HepG2 (cell line): ENCODE measurements around the gene SDC1. TPM values are rescaled to one million over a fixed set of nuclear protein-coding genes. Genes with fewer than 3 reads are reported as not detected.

ENCODE experiments used
- ATAC-seq: fragments of 200-7000 bp; cut with Tn5 transposase; 3 replicates; pipeline ENCODE4 v1.9.1; 2020; ENCODE audit warnings: mild to moderate bottlenecking, moderate library complexity
- BruUV-seq: library from RNA; stranded (reverse); fragments of 400-500 nt; replicated peaks from 2 replicates; lab custom pipeline; 2021; lab: Mats Ljungman, UMichigan
- CTCF ChIA-PET: fragments of 300-600 bp; formaldehyde crosslinking; extraction: SDS; loops from one replicate; lab custom pipeline; 2021; ENCODE audit warnings: low total read pairs, inconsistent platforms, low intra/inter-chr PET ratio; lab: Yijun Ruan, JAX
- POLR2A ChIA-PET: fragments of 350-600 bp; sonication (Branson Sonifier 250); formaldehyde crosslinking; loops from one replicate; lab custom pipeline; 2020; ENCODE audit warnings: antibody characterized with exemption, inconsistent platforms; lab: Yijun Ruan, JAX
- DNase-seq: peaks from one replicate; pipeline ENCODE4 v3.0.0-alpha.2; 2015; ENCODE audit warnings: low spot score
- FAIRE-seq: peaks from 3 replicates; lab custom pipeline; 2011; peaks lifted over from hg19 to GRCh38; lab: Jason Lieb, UNC
- H2AFZ ChIP-seq: one replicate; pipeline ENCODE4 v1.6.1; 2011; ENCODE audit warnings: low read length, inconsistent platforms
- H3K27ac ChIP-seq: fragments of 300-600 bp; 3 replicates; pipeline ENCODE4 v1.8.0; 2011; ENCODE audit warnings: mixed run types, mild to moderate bottlenecking, mixed read lengths, low read length, inconsistent platforms; ENCODE audit not compliant: insufficient read depth; ENCODE audit errors: extremely low read length
- H3K27me3 ChIP-seq, 2 experiments: fragments of 200-600 bp in 1 of 2; 2 replicates in 1 of 2; 3 replicates in 1 of 2; pipeline versions ENCODE4 v1.6.0 to v1.8.0; 2011; ENCODE audit warnings: low read length in 2 of 2, mild to moderate bottlenecking in 2 of 2, moderate library complexity in 2 of 2, inconsistent platforms in 1 of 2; ENCODE audit not compliant: insufficient read depth in 2 of 2, control insufficient read depth in 1 of 2
- H3K36me3 ChIP-seq, 2 experiments: fragments of 200-600 bp in 1 of 2; replicated peaks in 1 of 2; 2 replicates in 1 of 2; 3 replicates in 1 of 2; pipeline versions ENCODE4 v1.5.1 to v1.8.0; 2011; ENCODE audit warnings: low read length in 2 of 2, inconsistent platforms in 1 of 2; ENCODE audit not compliant: insufficient read depth in 2 of 2, control insufficient read depth in 1 of 2
- H3K4me1 ChIP-seq: 2 replicates; pipeline ENCODE4 v1.5.1; 2012; ENCODE audit warnings: low read length, inconsistent platforms; ENCODE audit not compliant: insufficient read depth
- H3K4me2 ChIP-seq: 2 replicates; pipeline ENCODE4 v1.6.0; 2011; ENCODE audit warnings: low read depth, low read length, inconsistent platforms
- H3K4me3 ChIP-seq, 3 experiments: fragments of 200-600 bp in 1 of 3; sonication (generic), shearing (Covaris generic) in 1 of 3; replicated peaks in 1 of 3; 2 replicates each; pipeline ENCODE4 v1.5.1; 2011 to 2016; ENCODE audit warnings: low read length in 3 of 3, inconsistent platforms in 2 of 3, low read depth in 2 of 3, mild to moderate bottlenecking in 2 of 3, control low read depth in 1 of 3, mixed read lengths in 1 of 3; ENCODE audit not compliant: insufficient read depth in 1 of 3
- H3K79me2 ChIP-seq: one replicate; pipeline ENCODE4 v1.6.1; 2011; ENCODE audit warnings: low read length, inconsistent platforms; ENCODE audit not compliant: insufficient read depth
- H3K9ac ChIP-seq: 2 replicates; pipeline ENCODE4 v1.6.0; 2011; ENCODE audit warnings: mild to moderate bottlenecking, low read depth, low read length, inconsistent platforms; ENCODE audit not compliant: insufficient read depth
- H3K9me3 ChIP-seq: 2 replicates; pipeline ENCODE4 v1.5.1; 2012; ENCODE audit warnings: mild to moderate bottlenecking, low read length
- H4K20me1 ChIP-seq: 2 replicates; pipeline ENCODE4 v1.6.0; 2011; ENCODE audit warnings: inconsistent platforms, mild to moderate bottlenecking, low read length, moderate library complexity; ENCODE audit not compliant: insufficient read depth
- ARID2 ChIP-seq: sonication (generic); formaldehyde crosslinking; IDR thresholded peaks from 2 replicates; pipeline ENCODE4 v1.8.1; 2022; ENCODE audit warnings: mild to moderate bottlenecking, missing genetic modification reagents, borderline replicate concordance
- ASH2L ChIP-seq: fragments of 300-600, 200-600 bp; sonication (generic); IDR thresholded peaks from 2 replicates; pipeline ENCODE4 v1.7.0; 2017; ENCODE audit warnings: low read depth, mild to moderate bottlenecking, moderate library complexity, mixed read lengths, low read length; ENCODE audit not compliant: insufficient read length
- BORCS8-MEF2B ChIP-seq: sonication (generic); formaldehyde crosslinking; IDR thresholded peaks from 2 replicates; pipeline ENCODE4 v1.8.0; 2022; ENCODE audit warnings: mild to moderate bottlenecking, missing genetic modification reagents
- CEBPB ChIP-seq: IDR thresholded peaks from 2 replicates; pipeline ENCODE4 v1.6.1; 2011; ENCODE audit warnings: low read depth, low read length, improper control_type of control experiment, borderline replicate concordance
- CREM ChIP-seq, 2 experiments: sonication (generic) in 1 of 2; formaldehyde crosslinking in 1 of 2; IDR thresholded peaks; 2 replicates each; pipeline versions ENCODE4 v1.4.0 to v1.6.1; 2016 to 2020; ENCODE audit warnings: antibody characterized with exemption in 1 of 2, mild to moderate bottlenecking in 1 of 2, missing genetic modification reagents in 1 of 2
- DR1 ChIP-seq: sonication (generic); formaldehyde crosslinking; IDR thresholded peaks from 2 replicates; pipeline ENCODE4 v1.8.0; 2021; ENCODE audit warnings: mild to moderate bottlenecking, missing genetic modification reagents, inconsistent platforms
- FOXA1 ChIP-seq, 2 experiments: fragments of 450-650 bp in 1 of 2; sonication (generic) in 1 of 2; formaldehyde crosslinking in 1 of 2; IDR thresholded peaks; 2 replicates each; pipeline versions ENCODE4 v1.4.0 to v1.6.1; 2016 to 2020; ENCODE audit warnings: missing genetic modification reagents in 1 of 2
- MLX ChIP-seq: IDR thresholded peaks from 2 replicates; pipeline ENCODE4 v1.6.1; 2016
- RBFOX2 ChIP-seq: fragments of 200-400 bp; formaldehyde crosslinking; IDR thresholded peaks from 2 replicates; pipeline ENCODE4 v1.6.1; 2017; ENCODE audit warnings: low read depth, mild to moderate bottlenecking, low read length
- SRSF4 ChIP-seq: fragments of 200-400 bp; formaldehyde crosslinking; IDR thresholded peaks from one replicate; pipeline ENCODE4 v1.6.1; 2018; ENCODE audit warnings: mild to moderate bottlenecking, low read depth, low read length, moderate library complexity; ENCODE audit not compliant: poor library complexity, severe bottlenecking
- ZNF598 ChIP-seq: sonication (generic); formaldehyde crosslinking; IDR thresholded peaks from 2 replicates; pipeline ENCODE4 v1.5.1; 2020; ENCODE audit warnings: mild to moderate bottlenecking, missing genetic modification reagents, borderline replicate concordance
- ZNF646 ChIP-seq: sonication (generic); formaldehyde crosslinking; IDR thresholded peaks from 2 replicates; pipeline ENCODE4 v1.9.0; 2021; ENCODE audit warnings: mild to moderate bottlenecking, missing genetic modification reagents
- WGBS: methylation state at CpG from one replicate; pipeline ENCODE4 v1.1.6; 2017; ENCODE audit warnings: low lambda C conversion rate; 5-methylcytosine and 5-hydroxymethylcytosine counted together
- in situ Hi-C: cut with HindIII; loops from 2 replicates; pipeline ENCODE4 v1.10.0; 2017; ENCODE audit warnings: low pct_unique_long_range_greater_than_20kb; ENCODE audit not compliant: extremely low pct_ligation_motif_present
- intact Hi-C: fragments of 100-400 bp; cut with micrococcal nuclease; formaldehyde crosslinking; loops from one replicate; pipeline ENCODE4 v1.10.0; 2022; ENCODE audit not compliant: unreplicated experiment
- polyA plus RNA-seq, 8 experiments: library from polyadenylated mRNA; depleted of rRNA in 3 of 8; stranded (reverse) in 7 of 8; unstranded in 1 of 8; fragments of >200 nt; fragmentation: Illumina TruSeq in 4 of 8; extraction: Trizol in 4 of 8; gene quantifications; 2 replicates each; pipeline versions ENCODE4 v1.2.1 to v1.2.3, GENCODE V29; 2011 to 2016; ENCODE audit warnings: low read depth in 4 of 8, missing spikeins in 1 of 8, mixed read lengths in 1 of 8; ENCODE audit not compliant: insufficient read depth in 1 of 8
- total RNA-seq, 5 experiments: library from RNA; depleted of rRNA; stranded (reverse); fragments of >200 nt; fragmentation: Illumina TruSeq; extraction: Trizol; gene quantifications; 2 replicates each; pipeline ENCODE4 v1.2.3, GENCODE V29; 2016; ENCODE audit warnings: low read depth in 1 of 5

Gene SDC1
- total and polyA plus RNA-seq, 2 of the 13 experiments (the other 11 are each of a cell fraction or from before 2014, with no cell fraction given): 108 to 119 TPM

GRCh38 chr2:20222014-20222768 is 2.7 kb downstream of the SDC1 start (continued):
- TF ChIP-seq ZNF646: 0 out of 2 replicates have a peak, but pooled peaks have one; percentile 21
- no peak for TF ChIP-seq MLX
- TF ChIP-seq CREM (IDR thresholded peaks at IDR 0.05): 0 out of 2 replicates have a peak, but pooled peaks have one; percentile 7
- TF ChIP-seq CREM (CRISPR knock-in tag; IDR thresholded peaks at IDR 0.05): no peak

GRCh38 chr2:20221555-20221973 is 3.4 kb downstream of the SDC1 start:
- WGBS: 86% methylated on average over 3 of the region's 3 CpGs
- ChIA-PET POLR2A (interaction anchor here (1.2 to 6.4 kb wide), 4 partner anchors 11 to 42 kb away, joined by 3 to 94 read pairs (median 39); no protein-coding TSS in a partner anchor), CTCF (no interaction called here)
- ATAC-seq: no peak
- BruUV-seq: no TSS peak
- H2AFZ ChIP-seq: no peak overlapping the region
- intact Hi-C loops (no loop called here), in situ Hi-C loops (loop anchor here (5.0 kb wide), 1 partner anchor 34 kb away; no protein-coding TSS in a partner anchor)
- H3K4me2 ChIP-seq: 0 out of 2 replicates have a peak overlapping the region, but pooled peaks have one; percentile 7
- H3K4me3 ChIP-seq: no peak overlapping the region
- H3K9ac ChIP-seq: no peak overlapping the region
- no peaks in the 10 kb centered on the region for H3K27me3 ChIP-seq
- H4K20me1 ChIP-seq: no peaks in the 10 kb centered on the region
- peaks cover 65% of the 10 kb centered on the region for H3K79me2 ChIP-seq
- DNase-seq: no peak
- FAIRE-seq: no peak
- H3K4me1 ChIP-seq: peaks cover 78% of the 10 kb centered on the region
- peak overlapping the region; percentile 7 for H3K27ac ChIP-seq
- H3K9me3 ChIP-seq: no peaks in the 10 kb centered on the region
- H3K36me3 ChIP-seq: peaks cover 0 to 2% of the 10 kb centered on the region in 2 experiments; a peak in 2 of 5 replicates
- no peak for TF ChIP-seq CEBPB
- no peak for TF ChIP-seq DR1 (CRISPR knock-in tag)
- TF ChIP-seq ASH2L: peak; percentile 33
- no peak for TF ChIP-seq FOXA1 (IDR thresholded peaks at IDR 0.05)
- no peak for TF ChIP-seq FOXA1 (CRISPR knock-in tag; IDR thresholded peaks at IDR 0.05)
- no peak for TF ChIP-seq BORCS8-MEF2B (CRISPR knock-in tag)
- 0 out of 2 replicates have a peak, but pooled peaks have one; percentile 37 for TF ChIP-seq ARID2
- no peak for TF ChIP-seq ZNF598
- TF ChIP-seq SRSF4: no peak
- TF ChIP-seq RBFOX2: 0 out of 2 replicates have a peak, but pooled peaks have one; percentile 26
